Duodenal mucosa (tissue), 2 donors: ENCODE data around the gene KCTD15.

Source experiments
- H3K27ac ChIP-seq: one replicate; pipeline ENCODE4 v1.7.0; 2013; ENCODE audit warnings: low read depth, low read length
- H3K27me3 ChIP-seq, 2 donors: one replicate each; pipeline ENCODE4 v1.7.0; 2013; ENCODE audit warnings: low read length in 2 of 2, control low read depth in 1 of 2; ENCODE audit not compliant: insufficient read depth in 2 of 2, control insufficient read depth in 1 of 2
- H3K36me3 ChIP-seq, 2 donors: one replicate each; pipeline ENCODE4 v1.7.0; 2013; ENCODE audit warnings: low read length in 2 of 2, control low read depth in 1 of 2; ENCODE audit not compliant: insufficient read depth in 2 of 2, control insufficient read depth in 1 of 2
- H3K4me1 ChIP-seq, 2 donors: one replicate each; pipeline ENCODE4 v1.7.0; 2013; ENCODE audit warnings: low read length in 2 of 2, control low read depth in 1 of 2; ENCODE audit not compliant: insufficient read depth in 2 of 2, control insufficient read depth in 1 of 2
- H3K4me3 ChIP-seq, 2 donors: one replicate each; pipeline ENCODE4 v1.7.0; 2013; ENCODE audit warnings: low read length in 2 of 2, low read depth in 1 of 2
- H3K9ac ChIP-seq, 2 donors: one replicate each; pipeline ENCODE4 v1.7.0; 2013; ENCODE audit warnings: low read length in 2 of 2, low read depth in 1 of 2
- H3K9me3 ChIP-seq, 2 donors: one replicate each; pipeline ENCODE4 v1.7.0; 2013; ENCODE audit warnings: low read length in 2 of 2, control low read depth in 1 of 2; ENCODE audit not compliant: control insufficient read depth in 1 of 2

Gene KCTD15

GRCh38 chr19:33796164-33796875 is at the start of gene KCTD15:
KCTD15 (plus strand) TSS chr19:33796870; CDS start chr19:33800455, 3,585 bp downstream.
- no peaks in the 10 kb centered on the region for H3K9me3 ChIP-seq
- H3K4me1 ChIP-seq = peaks cover 0 to 8% of the 10 kb centered on the region in 2 donors
- H3K4me3 ChIP-seq = peak within 1 kb of the TSS; percentile 66 to 68
- H3K36me3 ChIP-seq = peaks cover 0 to 5% of the 10 kb centered on the region in 2 donors
- H3K9ac ChIP-seq = peak within 1 kb of the TSS; percentile 48 to 57
- peak within 1 kb of the TSS; percentile 89 for H3K27ac ChIP-seq
- peaks cover 4 to 13% of the 10 kb centered on the region in 2 donors for H3K27me3 ChIP-seq

- no peaks in the 10 kb centered on the region for H3K4me1 ChIP-seq
- no peak overlapping the region for H3K9ac ChIP-seq
- no peak overlapping the region for H3K4me3 ChIP-seq
- H3K27ac ChIP-seq = no peak overlapping the region
- H3K36me3 ChIP-seq = no peaks in the 10 kb centered on the region
- H3K9me3 ChIP-seq = no peaks in the 10 kb centered on the region
- H3K27me3 ChIP-seq = no peaks in the 10 kb centered on the region
Measured at GRCh38 chr19:33747273-33747672, 49.4 kb upstream of the KCTD15 start.

- no peaks in the 10 kb centered on the region for H3K27me3 ChIP-seq
- H3K4me1 ChIP-seq = no peaks in the 10 kb centered on the region
- no peaks in the 10 kb centered on the region for H3K36me3 ChIP-seq
- no peak overlapping the region for H3K27ac ChIP-seq
- no peak overlapping the region for H3K4me3 ChIP-seq
- H3K9ac ChIP-seq = no peak overlapping the region
- H3K9me3 ChIP-seq = no peaks in the 10 kb centered on the region
Measured at GRCh38 chr19:33748231-33748630, 48.4 kb upstream of the KCTD15 start.

GRCh38 chr19:33749016-33749415 is 47.7 kb upstream of the KCTD15 start:
- no peak overlapping the region for H3K9ac ChIP-seq
- no peak overlapping the region for H3K27ac ChIP-seq
- H3K9me3 ChIP-seq = no peaks in the 10 kb centered on the region
- no peaks in the 10 kb centered on the region for H3K4me1 ChIP-seq
- no peaks in the 10 kb centered on the region for H3K27me3 ChIP-seq
- H3K36me3 ChIP-seq = no peaks in the 10 kb centered on the region
- H3K4me3 ChIP-seq = no peak overlapping the region

- Histone ChIP-seq H3K27me3 (no peaks in the 10 kb centered on the region), H3K9me3 (no peaks in the 10 kb centered on the region), H3K36me3 (no peaks in the 10 kb centered on the region), H3K4me1 (no peaks in the 10 kb centered on the region), H3K27ac (no peak overlapping the region), H3K9ac (no peak overlapping the region), H3K4me3 (no peak overlapping the region)
Measured at GRCh38 chr19:33749619-33750175, 47.0 kb upstream of the KCTD15 start.

- Histone ChIP-seq H3K36me3 (no peaks in the 10 kb centered on the region), H3K4me3 (no peak overlapping the region), H3K27ac (no peak overlapping the region), H3K9ac (no peak overlapping the region), H3K27me3 (no peaks in the 10 kb centered on the region), H3K4me1 (no peaks in the 10 kb centered on the region), H3K9me3 (no peaks in the 10 kb centered on the region)
Measured at GRCh38 chr19:33750587-33751435, 45.9 kb upstream of the KCTD15 start.

- no peaks in the 10 kb centered on the region for H3K27me3 ChIP-seq
- H3K36me3 ChIP-seq = no peaks in the 10 kb centered on the region
- no peak overlapping the region for H3K9ac ChIP-seq
- H3K9me3 ChIP-seq = no peaks in the 10 kb centered on the region
- H3K4me1 ChIP-seq = no peaks in the 10 kb centered on the region
- H3K4me3 ChIP-seq = no peak overlapping the region
- no peak overlapping the region for H3K27ac ChIP-seq
Measured at GRCh38 chr19:33751436-33751770, 45.3 kb upstream of the KCTD15 start.

- no peaks in the 10 kb centered on the region for H3K4me1 ChIP-seq
- no peaks in the 10 kb centered on the region for H3K27me3 ChIP-seq
- H3K4me3 ChIP-seq = no peak overlapping the region
- H3K9ac ChIP-seq = no peak overlapping the region
- no peaks in the 10 kb centered on the region for H3K36me3 ChIP-seq
- H3K27ac ChIP-seq = no peak overlapping the region
- H3K9me3 ChIP-seq = no peaks in the 10 kb centered on the region
Measured at GRCh38 chr19:33752018-33752800, 44.5 kb upstream of the KCTD15 start.

- H3K4me1 ChIP-seq = no peaks in the 10 kb centered on the region
- no peaks in the 10 kb centered on the region for H3K27me3 ChIP-seq
- H3K4me3 ChIP-seq = no peak overlapping the region
- H3K27ac ChIP-seq = no peak overlapping the region
- no peaks in the 10 kb centered on the region for H3K36me3 ChIP-seq
- H3K9ac ChIP-seq = no peak overlapping the region
- no peaks in the 10 kb centered on the region for H3K9me3 ChIP-seq
Measured at GRCh38 chr19:33752945-33753344, 43.7 kb upstream of the KCTD15 start.
